Stimulated activated CD4-positive, alpha-beta T cell treated with anti-CD3 and anti-CD28 coated beads, TNF-alpha, amount 100 ng/mL, for 48 hours (primary cell): ENCODE data around the gene ACAD11.
"Not testable (repeated sequence)": the region's sequence is repeated elsewhere in the genome, so short reads cannot be mapped to it uniquely, and the experiment has no call there.

Experiments
- DNase-seq, 3 donors: peaks; one replicate each; pipeline ENCODE4 v3.0.0-alpha.2; 2020; ENCODE audit warnings: low read depth in 3 of 3

The ACAD11 gene

DNA sequence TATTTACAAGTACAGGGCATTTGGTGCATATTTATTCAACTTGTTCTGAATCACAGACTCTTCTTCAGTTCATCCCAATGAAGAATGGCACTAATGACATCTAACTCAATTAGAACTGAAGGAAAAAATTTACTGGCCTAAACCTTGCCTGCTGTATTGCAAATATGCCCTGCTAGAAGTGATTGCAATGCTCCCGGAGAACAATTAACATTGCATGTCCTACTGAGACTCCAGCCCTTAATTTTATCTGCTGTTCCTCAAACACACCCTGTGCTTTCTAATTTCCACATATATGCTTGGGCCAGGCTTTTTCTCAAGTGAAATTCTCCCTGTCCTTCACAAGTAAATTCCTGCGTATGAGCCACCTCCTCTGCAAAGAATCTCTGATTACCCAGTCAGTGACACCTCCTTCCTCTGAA lies 54.2 kb downstream of the ACAD11 start:
- no peak for DNase-seq

DNA sequence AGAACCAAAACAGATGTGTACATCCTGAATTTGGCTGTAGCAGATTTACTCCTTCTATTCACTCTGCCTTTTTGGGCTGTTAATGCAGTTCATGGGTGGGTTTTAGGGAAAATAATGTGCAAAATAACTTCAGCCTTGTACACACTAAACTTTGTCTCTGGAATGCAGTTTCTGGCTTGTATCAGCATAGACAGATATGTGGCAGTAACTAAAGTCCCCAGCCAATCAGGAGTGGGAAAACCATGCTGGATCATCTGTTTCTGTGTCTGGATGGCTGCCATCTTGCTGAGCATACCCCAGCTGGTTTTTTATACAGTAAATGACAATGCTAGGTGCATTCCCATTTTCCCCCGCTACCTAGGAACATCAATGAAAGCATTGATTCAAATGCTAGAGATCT lies 59.0 kb downstream of the ACAD11 start:
- not testable (repeated sequence) for DNase-seq

DNA sequence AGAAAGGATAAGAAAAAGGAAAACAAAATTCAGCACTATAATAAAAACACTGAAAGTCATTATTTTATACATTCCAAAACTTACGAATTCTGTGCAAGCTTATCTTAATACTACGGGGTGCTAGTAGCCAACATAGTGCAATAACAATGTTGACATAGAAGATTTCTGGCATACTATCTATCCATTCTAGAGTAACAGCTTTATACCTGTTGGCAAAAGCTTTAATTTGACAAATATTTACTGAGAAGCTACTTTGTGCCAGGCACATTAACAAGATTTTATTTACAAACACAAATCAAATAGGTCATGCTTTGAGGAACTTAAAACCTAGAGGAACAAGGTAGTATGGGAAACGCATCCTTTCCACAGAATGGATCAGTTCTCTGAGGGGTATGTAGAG lies 61.4 kb downstream of the ACAD11 start:
- DNase-seq = no peak

DNA sequence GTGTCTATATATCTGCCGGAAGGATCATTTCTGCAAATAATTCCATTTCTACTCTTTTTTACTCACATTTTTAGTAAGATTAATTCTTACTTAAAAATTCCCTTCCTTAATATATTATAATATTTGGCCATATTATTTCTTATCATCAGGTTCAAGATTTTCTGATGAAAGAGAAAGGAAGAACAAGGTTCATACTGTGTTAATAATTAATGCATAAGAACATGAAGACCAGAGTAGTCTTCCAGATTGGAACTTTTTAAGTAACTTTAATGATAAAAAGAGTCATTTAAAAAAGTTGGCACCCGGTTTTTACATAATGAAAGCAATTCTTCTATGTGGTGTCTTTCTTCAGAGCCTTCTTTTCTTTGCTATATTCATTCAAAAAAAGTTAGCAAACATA lies 61.9 kb downstream of the ACAD11 start:
- no peak for DNase-seq

DNA sequence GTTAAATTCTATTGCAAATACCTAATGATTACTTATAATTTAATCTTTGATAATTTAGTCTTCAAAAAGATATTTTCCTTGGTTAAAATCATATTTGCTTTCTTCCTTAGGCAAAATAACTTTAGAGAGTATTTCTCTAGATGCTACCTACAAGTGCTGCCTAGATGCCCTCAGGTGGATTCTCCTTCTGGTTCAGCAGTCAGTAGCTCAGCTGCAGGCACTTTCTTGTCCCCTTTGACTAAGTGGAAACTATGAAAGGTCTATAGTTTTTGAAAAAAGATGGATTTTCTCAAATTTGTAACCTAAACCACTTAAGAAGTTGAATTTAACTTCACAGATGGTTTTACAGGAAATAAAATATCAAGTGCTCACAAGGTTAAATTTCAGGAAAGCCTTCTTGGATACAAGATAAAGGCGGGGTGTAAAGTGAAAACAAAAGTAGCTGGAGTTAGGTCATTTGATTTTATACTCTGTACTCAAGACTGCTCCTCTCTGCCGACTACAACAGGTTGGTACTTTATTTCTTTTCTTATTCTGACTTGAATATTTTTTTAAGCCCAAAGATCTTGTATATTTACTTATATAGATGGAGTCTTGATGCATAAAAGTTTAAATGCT lies 62.7 kb downstream of the ACAD11 start, which contains the start of gene ACKR4:
Gene ACKR4 (plus strand): TSS at position 455 of the 618 bp plus-strand sequence. CDS start 3,128 bp downstream, outside the sequence.
- no peak for DNase-seq

DNA sequence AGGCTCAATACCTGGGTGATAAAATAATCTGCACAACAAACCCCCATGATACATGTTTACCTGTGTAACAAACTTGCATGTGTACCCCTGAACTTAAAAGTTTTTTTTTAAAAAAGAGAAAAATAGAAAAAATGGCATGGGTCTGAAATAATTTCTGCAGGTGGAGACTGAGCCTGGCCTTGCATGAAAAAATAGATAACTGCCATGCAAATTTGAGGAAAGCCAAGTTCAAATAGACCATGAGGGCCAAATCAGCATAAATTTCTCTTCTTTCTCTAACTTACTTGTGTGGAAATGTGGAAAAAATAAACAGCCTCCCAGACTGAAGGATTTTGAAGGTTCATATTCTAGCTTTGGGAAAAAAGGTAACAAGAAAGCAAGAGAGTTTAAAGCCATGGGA lies 63.3 kb downstream of the ACAD11 start:
- DNase-seq = no peak

DNA sequence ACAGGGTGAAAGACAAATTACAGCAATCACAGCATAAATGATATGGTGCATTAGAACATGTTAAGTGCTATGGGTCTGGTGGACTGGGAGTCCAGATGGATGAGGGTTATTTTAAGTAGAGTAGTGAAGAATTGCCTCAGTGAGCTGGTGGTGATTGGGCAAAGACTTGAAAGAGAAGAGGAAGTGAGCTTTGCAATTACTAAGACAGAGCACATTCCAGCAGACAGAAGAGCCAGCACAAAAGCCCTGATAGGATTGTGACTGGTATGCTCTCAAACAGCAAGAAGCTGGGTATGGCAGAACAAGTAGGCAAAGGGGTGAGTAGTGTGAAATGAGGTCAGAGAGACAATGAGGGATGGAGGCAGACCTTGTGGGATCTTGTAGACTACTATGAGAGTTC lies 64.6 kb downstream of the ACAD11 start:
- no peak for DNase-seq

DNA sequence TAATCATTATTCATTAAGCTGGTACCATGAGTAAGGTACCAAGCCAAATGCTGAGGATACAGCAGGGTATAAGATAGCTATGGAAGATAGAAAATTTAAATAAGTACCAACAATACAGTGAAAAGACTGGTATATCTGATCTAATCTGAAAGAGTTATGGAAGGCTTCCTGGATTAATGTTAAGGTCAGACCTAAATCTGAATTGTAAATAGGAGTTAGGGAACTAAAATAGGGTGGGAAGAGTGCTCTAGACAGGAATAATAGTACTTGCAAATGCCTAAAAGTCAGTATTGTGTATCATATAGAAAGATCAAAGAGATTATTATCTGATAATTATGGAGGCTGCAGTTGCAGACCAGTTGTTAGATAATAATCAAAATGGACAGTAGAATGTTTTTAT lies 65.1 kb downstream of the ACAD11 start:
- no peak for DNase-seq

DNA sequence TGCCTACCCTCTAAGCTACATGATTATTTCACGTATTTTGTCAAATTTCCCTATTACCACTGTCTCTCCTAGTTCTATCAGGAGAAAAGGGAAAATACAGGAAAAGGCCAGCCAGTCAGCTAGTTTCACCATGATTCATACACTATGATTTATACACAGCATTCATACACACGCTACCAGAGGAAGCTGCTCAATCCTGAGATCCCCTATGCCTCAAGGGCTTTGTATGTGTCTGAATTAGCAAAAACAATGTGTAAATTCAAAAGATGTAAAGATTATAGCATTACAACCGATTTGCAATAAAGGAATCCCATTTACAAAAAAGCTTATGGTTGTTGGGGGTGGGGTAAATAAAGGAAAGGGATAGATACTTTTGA lies 65.7 kb downstream of the ACAD11 start:
- DNase-seq = no peak

DNA sequence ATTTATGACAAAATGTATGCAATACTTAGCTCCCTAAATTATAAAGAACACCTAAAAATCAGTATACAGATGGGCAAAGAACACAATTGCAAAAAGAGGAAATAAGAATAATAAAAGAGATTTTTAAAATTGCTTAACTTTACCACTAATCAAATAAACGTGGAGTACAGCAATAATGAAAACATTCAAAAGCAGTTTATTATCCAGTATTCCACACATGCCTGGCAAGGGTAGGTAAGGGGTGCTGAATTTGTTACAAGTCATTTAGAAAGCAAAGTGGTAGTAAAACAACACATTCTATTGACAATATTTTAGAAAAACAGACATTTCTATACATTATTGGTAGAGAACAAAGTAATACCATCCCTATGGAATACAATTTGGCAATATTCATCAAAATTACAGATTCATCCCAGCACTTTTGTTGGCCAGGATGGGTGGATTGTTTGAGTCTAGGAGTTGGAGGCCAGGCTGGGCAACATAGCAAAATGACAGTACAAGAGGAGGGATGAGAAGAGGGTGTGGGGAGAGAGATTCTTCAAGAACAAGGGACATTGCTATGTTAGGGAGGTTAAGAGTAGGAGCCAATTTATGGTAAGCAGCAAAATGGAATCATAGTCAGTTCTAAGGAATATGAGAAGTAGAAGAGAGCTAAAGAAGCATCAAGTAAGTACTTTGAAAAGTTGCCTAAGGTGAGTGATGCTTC lies 66.2 kb downstream of the ACAD11 start:
- no peak for DNase-seq

DNA sequence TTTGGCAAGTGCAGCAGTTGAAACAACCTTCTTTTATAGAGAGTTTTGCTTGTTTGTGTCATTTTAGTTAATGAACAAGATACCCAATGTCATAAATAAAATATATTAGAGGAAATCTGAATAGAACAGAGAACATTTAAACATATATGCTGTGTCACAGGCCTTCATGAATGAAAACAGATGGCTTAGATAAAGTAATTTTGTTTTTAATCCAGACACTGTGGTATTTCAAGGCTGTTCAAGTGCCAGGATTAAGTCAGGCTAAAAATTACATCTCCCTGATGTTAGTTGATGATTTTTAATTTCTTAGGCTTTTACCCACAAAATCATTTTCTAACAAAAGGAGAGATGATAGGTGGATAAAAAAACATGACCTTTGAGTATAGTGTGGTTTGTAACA lies 67.4 kb downstream of the ACAD11 start:
- DNase-seq = no peak

DNA sequence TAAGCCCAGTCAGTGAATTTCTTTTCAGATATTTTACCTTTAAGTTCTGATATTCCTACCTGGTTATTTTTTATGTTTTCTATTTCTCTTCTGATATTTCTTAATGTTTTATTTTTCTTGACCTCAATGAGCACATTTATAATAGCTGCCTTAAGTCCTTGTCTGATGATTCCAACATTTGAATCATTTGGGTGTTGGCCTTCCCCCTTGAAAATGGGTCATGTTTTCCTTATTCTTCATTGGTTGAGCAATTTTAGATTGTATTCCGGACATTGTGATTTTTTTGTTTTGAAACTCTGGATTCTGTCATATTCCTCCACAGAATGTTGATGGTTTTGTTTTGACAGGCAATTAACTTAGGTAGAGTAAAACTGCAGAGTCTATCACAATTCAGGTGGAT lies 72.2 kb downstream of the ACAD11 start:
- no peak for DNase-seq

DNA sequence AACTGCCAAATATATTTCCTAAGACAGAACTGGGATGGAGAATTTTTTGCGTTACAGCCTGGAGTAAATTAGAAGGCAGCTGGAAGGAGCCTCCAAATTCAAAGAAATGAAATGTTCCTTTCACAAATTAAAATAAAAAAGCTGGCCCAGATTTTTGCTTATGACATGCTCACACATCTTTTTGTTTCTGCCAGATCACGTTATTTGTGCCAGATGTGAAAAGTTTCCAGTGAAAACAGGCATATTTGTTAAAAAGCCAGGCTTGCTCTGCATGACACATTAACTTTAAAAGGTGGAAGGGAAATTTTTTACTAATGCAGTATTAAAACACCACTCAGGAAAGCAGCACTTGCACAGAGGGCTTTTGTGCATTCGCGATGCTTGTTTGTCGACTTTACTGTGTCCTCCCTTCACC lies 85.8 kb downstream of the ACAD11 start:
- DNase-seq = no peak

DNA sequence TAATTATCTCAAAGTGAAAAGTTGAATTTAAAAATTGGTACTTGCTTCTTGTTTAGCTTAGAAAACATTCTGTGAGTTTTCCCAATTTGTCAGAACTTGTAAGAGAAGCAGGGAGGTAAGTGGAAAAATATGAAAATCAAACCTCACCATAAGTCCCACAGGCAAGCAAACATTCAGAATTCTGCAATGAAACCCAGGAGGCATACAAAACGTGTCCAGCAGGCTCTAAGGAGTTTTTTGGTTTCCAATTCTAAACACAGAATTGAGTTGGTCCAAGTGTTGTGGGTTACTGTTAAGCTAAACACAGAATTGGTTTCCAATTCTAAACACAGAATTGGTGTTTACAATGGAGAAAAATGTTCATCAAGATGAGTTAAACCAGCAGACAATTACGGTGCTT lies 89.6 kb downstream of the ACAD11 start:
- DNase-seq = no peak

DNA sequence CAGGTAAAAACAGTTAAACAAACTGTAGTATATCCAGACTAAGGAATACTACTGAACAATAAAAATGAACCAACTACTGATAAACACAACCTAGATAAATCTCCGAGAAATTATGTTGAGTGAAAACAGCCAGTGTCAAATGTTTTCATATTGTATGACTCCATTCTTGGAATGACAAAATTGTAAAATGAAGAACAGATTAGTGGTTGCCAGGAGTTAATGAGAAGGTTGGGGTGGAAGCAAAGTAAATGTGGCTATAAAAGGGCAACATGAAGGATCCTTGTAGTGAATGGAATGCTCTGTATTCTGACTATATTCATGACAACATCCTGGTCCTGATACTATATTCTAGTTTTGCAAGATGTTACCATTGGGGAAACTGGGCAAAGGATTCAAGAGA lies 90.0 kb downstream of the ACAD11 start:
- DNase-seq = no peak

DNA sequence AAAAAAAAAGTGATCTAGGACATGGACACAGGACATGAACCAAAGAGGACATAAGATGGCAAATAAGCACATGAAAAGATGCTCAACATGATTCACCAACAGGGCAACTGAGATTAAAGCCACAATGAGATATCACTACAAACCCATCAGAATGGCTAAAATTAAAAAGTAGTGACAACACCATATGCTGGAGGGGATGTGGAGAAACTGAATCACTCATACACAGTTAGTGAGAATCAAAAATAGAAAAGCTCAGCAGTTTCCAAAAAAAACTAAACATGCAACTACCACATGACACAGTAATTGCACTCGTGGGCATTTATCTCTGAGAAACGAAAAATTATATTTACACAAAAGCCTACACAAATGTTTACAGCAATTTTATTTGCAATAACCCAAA lies 90.5 kb downstream of the ACAD11 start:
- DNase-seq = no peak

DNA sequence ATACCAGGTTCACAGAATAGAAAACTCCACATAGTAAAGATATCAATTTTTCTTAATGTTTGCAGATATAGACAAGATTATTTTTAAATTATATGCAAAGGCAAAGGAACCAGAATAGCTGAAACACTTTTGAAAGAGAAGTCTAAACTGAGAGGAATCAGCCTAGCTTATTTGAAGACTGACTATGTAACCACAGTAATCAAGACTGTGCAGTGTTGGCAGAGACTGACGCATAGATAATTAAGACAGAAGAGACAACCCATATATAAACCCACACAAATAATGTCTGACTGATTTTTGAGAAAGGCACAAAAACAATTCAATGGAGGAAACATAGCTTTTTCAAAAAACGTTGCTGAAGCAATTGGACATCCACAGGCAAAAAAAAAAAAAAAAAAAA lies 91.2 kb downstream of the ACAD11 start:
- no peak for DNase-seq

DNA sequence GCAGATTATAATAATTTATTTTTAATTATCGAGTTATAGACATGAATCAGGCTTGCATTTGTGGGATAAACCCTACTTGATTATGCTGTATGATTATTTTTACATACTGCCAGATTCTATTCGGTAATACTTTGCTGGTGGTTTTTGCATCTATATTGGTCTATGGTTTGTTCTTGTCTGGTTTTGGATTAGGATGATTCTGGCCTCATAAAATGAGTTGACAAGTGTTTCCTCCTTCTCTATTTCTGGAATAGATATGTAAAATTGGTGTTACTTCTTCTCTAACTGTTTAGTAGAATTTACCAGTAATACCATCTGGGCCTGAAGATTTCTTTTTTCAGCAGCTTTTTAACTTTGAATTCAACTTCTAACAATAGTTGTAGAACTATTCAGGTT lies 95.5 kb downstream of the ACAD11 start:
- DNase-seq = no peak

DNA sequence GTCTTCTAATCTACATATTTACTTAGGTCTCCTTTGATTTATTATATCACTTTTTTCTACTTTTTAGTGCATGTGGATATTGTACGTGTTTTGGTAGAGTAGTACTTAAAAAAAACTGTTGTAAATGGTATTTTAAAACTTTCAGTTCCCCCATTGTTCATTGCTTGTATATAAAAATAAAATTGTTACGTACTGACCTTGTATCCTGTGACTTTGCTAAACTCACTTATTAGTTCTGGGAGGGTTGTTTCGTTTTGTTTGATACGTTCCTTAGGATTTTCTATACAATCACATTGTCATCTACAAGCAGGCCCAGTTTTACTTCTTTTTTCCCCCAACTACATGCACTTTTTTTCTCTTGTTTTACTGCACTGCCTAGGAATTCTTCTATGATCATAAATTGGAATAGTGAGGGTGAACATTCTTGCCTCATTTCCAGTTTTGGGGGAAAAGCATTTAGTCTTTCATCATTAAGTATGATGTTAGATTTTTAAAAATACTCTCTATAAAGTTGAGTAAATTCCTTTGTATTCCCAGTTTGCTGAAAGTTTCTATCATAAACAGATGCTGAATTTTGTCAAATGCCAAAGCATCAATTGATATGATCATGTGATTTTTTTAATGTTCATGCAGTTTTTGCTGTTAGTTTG lies 96.1 kb downstream of the ACAD11 start:
- no peak for DNase-seq

DNA sequence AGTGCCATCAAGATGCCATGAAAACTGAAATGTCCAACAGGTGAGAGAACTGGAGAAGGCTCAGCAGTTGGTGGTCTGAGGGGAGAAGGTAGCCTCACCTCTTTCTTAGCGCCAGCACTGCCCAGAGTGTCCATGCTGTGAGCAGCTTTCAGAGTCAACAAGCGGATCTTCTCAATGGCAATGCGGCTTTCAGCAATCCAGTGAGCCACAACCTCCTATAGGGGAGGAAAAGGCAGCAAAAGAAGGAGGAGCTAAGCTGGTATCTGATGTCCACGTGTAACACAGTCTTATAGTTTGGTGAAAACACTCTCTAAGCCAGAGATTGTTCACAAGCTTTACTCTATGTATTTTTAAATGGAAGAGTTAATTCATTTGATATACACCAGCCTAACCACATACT lies 98.6 kb downstream of the ACAD11 start:
- no peak for DNase-seq

DNA sequence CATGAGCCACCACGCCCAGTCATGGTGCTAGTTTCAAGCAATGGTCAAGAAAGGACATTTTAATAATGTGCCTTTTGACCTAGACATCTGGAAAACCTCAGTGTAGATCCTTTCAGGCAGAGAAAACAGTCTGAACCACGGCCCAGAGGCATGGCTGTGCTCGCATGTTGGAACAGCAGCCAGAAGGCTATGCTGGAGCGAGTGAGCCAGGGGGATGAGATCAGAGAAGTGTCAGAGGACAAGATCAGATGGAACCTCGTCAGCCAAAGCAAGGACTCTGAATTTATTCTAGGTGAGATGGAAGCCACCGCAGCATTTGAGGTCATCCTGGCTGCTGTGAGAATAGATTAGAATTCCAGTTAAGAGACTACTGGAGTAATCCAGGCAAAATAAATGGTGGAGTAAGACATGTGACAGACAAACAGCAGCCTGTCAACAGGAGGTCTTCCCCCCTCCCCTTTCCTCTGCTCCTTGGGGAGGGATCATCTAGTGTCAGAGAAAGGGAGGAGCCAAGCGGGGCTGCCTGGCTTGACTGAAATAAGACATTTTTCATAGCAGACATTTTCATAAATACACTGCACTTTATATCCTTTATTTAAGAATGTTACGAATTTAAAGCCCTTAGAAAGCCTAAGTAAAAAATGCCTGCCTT lies 103.0 kb downstream of the ACAD11 start:
- no peak for DNase-seq

DNA sequence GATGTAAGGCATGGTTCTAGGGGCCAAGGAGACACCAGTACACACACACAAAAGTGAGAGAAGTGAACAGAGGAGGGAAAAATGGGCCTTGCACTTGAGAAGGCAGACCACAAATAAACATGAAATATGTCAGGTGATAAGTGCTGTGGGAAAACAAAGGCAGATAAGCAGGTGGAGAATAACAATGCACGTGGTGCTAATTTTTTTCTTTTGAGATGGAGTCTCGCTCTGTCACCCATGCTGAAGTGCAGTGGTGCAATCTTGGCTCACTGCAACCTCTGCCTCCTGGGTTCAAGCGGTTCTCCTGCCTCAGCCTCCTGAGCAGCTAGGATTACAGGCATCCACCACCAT lies 103.6 kb downstream of the ACAD11 start:
- not testable (repeated sequence) for DNase-seq
